ENCODE data around the gene CACNA1G. TPM values are rescaled to one million over a fixed set of nuclear protein-coding genes. Genes with fewer than 3 reads are reported as not detected.

Gene CACNA1G
- total RNA-seq, 4 donors from 2014 or later = under 0.01 to 28.9 (median 6.0) TPM

DNA sequence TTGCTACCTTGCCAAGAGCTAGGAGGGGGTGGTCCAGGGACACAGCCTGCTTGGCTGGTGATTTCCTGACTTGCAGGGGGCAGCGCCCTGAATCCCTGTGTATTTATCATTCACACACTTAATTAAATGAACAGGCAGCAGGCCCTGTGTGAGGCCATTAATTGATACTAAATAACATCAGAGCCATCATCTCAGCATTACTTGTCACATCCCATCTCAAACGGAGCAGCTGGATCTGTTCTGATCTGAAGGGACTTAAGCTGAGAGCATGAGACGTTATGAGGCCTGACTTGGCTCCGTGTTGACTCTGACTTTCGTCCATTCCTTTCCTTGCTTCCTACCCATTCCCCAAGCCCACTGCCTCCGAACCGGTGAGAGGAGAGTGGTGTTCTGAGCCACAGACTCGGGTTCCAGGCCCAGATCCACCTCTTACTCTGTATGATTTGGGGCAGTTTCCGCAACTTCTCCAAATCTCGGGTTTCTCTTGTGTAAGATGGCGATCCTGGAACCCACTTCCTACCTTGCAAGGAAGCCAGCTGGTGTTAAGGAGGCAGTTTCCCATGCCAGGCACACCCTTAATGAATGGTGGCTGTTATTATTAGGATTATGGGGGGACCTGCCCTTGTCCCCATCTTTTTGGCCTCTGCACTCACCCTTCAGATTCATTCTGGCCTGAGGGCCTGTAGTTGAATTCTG lies 33.8 kb downstream of the CACNA1G start:
- no peak for DNase-seq
- no peak overlapping the region for H3K27ac ChIP-seq
- H3K4me3 ChIP-seq = no peak overlapping the region
- H3K9me3 ChIP-seq = no peaks in the 10 kb centered on the region
- H3K27me3 ChIP-seq = no peaks in the 10 kb centered on the region
- intact Hi-C loops (cut with DNase I; ENCODE audit: low total_unique reads) = no loop called here
- peaks cover 0 to 3% of the 10 kb centered on the region in 2 donors for H3K4me1 ChIP-seq
- no peaks in the 10 kb centered on the region for H3K36me3 ChIP-seq
- no peak for TF ChIP-seq CTCF (IDR thresholded peaks at IDR 0.05)
- TF ChIP-seq POLR2A (IDR thresholded peaks at IDR 0.05) = no peak

DNA sequence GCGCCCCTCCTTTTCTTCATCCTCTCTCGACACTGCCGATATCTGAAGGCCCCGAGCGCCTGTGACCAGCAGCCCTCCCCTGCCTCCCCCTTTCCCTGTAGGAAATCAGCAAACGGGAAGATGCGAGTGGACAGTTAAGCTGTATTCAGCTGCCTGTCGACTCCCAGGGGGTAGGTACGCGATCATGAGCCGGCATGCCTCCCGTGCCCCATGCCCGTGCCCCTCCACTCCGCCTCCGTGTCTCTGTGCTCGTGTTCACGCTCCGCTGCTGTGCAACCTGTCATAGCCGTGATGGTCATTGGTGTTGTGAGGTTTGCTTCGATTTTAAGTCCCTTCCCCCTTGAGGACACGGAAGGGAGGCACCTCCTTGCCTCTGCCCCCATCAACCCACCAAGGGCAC lies 34.4 kb downstream of the CACNA1G start:
- no peaks in the 10 kb centered on the region for H3K36me3 ChIP-seq
- DNase-seq = no peak
- H3K9me3 ChIP-seq = no peaks in the 10 kb centered on the region
- H3K27ac ChIP-seq = no peak overlapping the region
- TF ChIP-seq CTCF (IDR thresholded peaks at IDR 0.05) (no peak), POLR2A (IDR thresholded peaks at IDR 0.05) (no peak)
- no peaks in the 10 kb centered on the region for H3K4me1 ChIP-seq
- H3K4me3 ChIP-seq = no peak overlapping the region
- no peaks in the 10 kb centered on the region for H3K27me3 ChIP-seq
- intact Hi-C loops (cut with DNase I; ENCODE audit: low total_unique reads) = no loop called here

- no peak for TF ChIP-seq CTCF (IDR thresholded peaks at IDR 0.05)
- Histone ChIP-seq H3K9me3 (no peaks in the 10 kb centered on the region), H3K4me1 (no peaks in the 10 kb centered on the region), H3K36me3 (no peaks in the 10 kb centered on the region), H3K4me3 (no peak overlapping the region), H3K27ac (no peak overlapping the region), H3K27me3 (no peaks in the 10 kb centered on the region)
- intact Hi-C loops (cut with DNase I; ENCODE audit: low total_unique reads) = no loop called here
- DNase-seq = no peak
Observed at GRCh38 chr17:50596191-50597037, 35.9 kb downstream of the CACNA1G start.

DNA sequence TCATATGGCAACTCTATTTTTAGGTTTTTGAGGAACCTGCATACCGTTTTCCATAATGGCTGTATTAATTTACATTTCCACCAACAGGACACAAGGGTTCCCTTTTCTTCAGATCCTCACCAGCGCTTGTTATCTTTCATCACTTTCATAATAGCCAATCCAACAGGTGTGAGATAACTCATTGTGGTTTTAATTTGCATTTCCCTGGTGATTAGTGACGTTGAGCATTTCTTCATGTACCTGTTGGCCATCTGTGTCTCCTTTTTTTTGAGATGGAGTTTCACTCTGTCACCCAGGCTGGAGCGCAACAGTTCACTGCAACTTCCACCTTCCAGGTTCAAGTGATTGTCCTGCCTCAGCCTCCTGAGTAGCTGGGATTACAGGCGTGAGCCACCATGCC lies 38.0 kb downstream of the CACNA1G start:
- DNase-seq = no peak
- H3K4me1 ChIP-seq = no peaks in the 10 kb centered on the region
- H3K36me3 ChIP-seq = no peaks in the 10 kb centered on the region
- no peaks in the 10 kb centered on the region for H3K27me3 ChIP-seq
- H3K4me3 ChIP-seq = no peak overlapping the region
- intact Hi-C loops (cut with DNase I; ENCODE audit: low total_unique reads) = no loop called here
- no peak overlapping the region for H3K27ac ChIP-seq
- H3K9me3 ChIP-seq = no peaks in the 10 kb centered on the region
- TF ChIP-seq CTCF (IDR thresholded peaks at IDR 0.05) (no peak), POLR2A (IDR thresholded peaks at IDR 0.05) (no peak)

DNA sequence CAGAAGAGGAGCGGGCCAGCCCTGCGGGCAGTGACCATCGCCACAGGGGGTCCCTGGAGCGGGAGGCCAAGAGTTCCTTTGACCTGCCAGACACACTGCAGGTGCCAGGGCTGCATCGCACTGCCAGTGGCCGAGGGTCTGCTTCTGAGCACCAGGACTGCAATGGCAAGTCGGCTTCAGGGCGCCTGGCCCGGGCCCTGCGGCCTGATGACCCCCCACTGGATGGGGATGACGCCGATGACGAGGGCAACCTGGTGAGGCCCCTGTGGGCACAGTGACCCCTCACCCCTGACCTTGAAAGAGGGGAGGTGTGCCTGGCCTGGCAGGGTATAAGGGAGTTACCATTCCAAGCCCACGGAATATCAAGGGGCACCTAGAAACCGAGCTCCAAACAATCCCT lies 39.1 kb downstream of the CACNA1G start:
- no peak overlapping the region for H3K4me3 ChIP-seq
- TF ChIP-seq POLR2A (IDR thresholded peaks at IDR 0.05) = no peak
- TF ChIP-seq CTCF (IDR thresholded peaks at IDR 0.05) = no peak

More for the DNA sequence above, 39.1 kb downstream of the CACNA1G start:
- Histone ChIP-seq H3K27ac (no peak overlapping the region), H3K27me3 (no peaks in the 10 kb centered on the region), H3K4me1 (peaks cover 0 to 6% of the 10 kb centered on the region in 2 donors), H3K9me3 (no peaks in the 10 kb centered on the region), H3K36me3 (no peaks in the 10 kb centered on the region)
- no peak for DNase-seq
- intact Hi-C loops (cut with DNase I; ENCODE audit: low total_unique reads) = no loop called here
